HG02798 (cell line): ENCODE data around the gene ARMC10.
"Not testable (repeated sequence)": the region's sequence is repeated elsewhere in the genome, so short reads cannot be mapped to it uniquely, and the experiment has no call there.

Experiments
- ATAC-seq: cut with Tn5 transposase; IDR thresholded peaks from one replicate; pipeline ENCODE4 v1.9.1; 2021; ENCODE audit warnings: mild to moderate bottlenecking; ENCODE audit not compliant: unreplicated experiment, poor library complexity

Gene ARMC10

DNA sequence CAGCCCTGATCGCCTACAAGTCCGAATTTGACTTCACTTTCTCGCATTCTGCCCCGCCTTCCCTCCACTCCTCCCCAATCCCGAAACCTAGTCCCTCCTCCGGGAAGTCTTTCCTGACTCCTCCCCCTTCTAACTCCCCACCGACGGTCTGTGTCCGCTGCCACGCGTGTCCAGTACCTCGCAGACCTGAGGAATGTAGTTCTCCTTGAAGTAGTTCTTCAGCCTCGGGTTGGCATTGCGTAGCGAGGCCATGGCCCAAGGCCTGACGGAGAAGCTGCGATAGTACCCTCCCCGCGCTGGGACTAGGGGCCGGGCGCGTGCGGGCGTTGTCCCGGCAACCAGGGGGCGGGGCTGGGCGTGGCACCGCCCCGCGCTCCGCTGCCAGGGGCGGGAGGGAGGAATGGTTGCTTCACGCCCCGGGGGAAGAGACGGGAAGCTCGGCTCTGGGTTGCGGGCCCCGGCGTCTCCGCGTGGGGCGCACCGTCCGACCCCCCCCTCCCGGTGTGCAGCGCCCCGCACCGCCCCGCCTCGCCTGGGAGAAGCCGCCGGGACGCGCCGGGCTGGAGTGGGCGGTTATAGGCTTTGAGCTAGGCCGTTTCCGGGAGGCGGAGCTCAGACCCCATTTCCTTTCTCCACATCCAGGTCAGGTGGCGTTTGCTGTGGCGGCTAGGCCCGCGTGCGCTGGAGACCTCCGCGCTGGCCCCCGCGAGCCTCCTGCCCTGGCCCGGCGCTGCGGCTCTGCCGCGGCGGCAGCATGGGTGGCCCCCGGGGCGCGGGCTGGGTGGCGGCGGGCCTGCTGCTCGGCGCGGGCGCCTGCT is at the start of gene ARMC10, which contains the start of gene FBXL13:
TSS of gene ARMC10 (plus strand) at position 622 of the 818 bp plus-strand sequence. CDS start at position 755, 133 bp downstream.
TSS of gene FBXL13 (minus strand) at position 278 of the 818 bp plus-strand sequence.
- peak; percentile 95 for ATAC-seq

DNA sequence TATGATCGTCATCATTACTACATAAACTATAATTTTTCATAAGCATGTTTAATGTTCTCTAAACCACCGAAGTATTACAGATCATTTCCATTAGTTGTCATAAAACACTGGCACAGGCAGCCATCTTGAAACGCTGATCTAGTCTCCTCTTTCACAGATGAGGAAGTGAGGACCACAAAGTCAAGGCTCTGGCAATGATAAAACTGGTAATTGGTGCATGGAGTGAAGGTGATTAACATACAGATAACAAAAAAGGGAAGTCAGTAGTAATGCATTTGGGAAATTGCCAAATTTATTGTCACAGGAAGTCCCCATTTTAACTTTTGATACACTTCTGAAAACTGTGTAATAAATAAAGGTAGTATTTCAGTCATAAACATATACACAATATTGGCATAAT is 49.6 kb upstream of the ARMC10 start:
- ATAC-seq, result no peak

DNA sequence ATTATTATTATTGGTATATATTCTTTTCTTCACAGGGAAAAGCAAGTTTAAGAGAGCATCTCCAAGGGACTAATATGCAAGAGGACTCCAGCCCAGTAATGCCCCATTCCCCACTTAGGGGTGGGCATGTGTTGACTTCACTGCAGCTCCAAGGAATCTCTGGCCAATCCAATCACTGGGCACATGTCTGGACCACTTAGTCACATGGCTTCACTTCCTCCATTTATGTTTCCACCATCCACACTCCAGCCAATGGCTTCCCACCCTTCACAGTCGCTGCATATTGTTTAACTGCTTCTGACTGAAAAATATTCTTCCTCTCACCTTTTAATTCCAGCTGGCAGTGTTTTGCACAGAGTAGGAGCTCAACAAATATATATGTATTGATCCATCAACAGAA is 43.9 kb upstream of the ARMC10 start:
- no peak for ATAC-seq

DNA sequence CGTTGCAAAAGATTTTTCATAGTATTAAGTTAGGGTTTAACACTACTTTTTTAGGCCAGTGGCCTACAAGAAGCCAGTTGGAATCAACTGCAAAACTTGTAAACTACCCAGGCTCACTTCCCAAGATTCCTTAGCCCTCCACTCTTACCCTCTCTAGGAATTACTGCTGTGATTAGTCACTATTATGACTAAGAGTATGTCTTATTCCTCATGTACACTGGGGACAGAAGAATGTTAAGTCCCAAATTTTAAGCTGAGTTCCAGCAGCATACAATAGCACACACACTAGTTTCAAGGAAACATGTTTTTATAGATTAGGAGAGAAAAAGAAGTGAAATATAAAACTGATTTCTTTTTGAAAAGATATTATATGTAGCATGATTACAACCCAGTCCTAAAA is 43.2 kb upstream of the ARMC10 start:
- no peak for ATAC-seq

DNA sequence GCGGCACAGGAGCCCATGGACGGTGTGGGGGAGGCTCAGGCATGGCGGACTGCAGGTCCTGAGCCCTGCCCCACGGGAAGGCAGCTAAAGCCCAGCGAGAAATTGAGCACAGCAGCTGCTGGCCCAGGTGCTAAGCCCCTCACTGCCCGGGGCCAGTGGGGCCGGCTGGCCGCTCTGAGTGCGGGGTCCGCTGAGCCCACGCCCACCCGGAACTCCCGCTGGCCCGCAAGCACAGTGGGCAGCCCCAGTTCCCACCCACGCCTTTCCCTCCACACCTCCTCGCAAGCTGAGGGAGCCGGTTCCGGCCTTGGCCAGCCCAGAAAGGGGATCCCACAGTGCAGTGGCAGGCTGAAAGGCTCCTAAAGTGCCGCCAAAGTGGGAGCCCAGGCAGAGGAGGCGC is 40.6 kb upstream of the ARMC10 start:
- not testable (repeated sequence) for ATAC-seq

DNA sequence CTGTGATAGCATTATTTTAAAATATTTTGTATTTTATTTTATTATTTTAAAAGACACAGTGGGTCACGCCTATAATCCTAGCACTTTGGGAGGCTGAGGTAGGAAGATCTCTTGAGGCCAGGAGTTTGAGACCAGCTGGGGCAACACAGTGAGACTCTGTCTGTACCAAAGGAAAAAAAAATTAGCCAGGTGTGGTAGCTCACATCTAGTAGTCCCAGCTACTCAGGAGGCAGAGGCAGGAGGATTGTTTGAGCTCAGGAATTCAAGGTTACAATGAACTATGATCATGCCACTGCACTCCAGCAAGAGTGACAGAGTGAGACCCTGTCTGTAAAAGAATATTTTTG is 37.5 kb upstream of the ARMC10 start:
- ATAC-seq, result no peak

DNA sequence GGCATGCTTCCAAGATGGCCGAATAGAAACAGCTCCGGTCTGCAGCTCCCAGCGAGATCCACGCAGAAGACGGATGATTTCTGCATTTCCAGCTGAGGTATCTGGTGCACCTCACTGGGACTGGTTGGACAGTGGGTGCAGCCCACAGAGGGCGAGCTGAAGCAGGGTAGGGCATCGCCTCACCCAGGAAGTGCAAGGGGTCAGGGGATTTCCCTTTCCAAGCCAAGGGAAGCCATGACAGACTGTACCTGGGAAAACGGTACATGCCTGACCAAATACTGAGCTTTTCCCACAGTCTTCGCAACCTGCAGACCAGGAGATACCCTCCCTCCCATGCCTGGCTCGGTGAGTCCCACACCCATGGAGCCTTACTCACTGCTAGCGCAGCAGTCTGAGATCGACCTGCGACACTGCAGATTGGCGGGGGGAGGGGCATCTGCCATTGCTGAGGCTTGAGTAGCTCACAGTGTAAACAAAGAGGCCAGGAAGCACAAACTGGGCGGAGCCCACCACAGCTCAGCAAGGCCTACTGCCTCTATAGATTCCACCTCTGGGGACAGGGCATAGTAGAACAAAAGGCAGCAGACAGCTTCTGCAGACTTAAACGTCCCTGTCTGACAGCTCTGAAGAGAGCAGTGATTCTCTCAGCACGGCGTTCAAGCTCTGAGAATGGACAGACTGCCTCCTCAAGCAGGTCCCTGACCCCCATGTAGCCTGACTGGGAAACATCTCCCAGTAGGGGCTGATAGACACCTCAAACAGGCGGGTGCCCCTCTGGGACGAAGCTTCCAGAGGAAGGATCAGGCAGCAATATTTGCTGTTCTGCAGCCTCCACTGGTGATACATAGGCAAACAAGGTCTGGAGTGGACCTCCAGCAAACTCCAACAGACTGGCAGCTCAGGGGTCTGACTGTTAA is 36.9 kb upstream of the ARMC10 start:
- ATAC-seq, result not testable (repeated sequence)

DNA sequence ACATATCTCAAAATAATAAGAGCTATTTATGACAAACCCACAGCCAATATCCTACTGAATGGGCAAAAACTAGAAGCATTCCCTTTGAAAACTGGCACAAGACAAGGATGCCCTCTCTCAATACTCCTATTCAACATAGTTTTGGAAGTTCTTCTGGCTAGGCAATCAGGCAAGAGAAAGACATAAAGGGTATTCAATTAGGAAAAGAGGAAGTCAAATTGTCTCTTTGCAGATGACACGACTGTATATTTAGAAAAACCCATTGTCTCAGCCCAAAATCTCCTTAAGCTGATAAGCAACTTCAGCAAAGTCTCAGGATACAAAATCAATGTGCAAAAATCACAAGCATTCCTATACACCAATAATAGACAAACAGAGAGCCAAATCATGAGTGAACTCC is 33.1 kb upstream of the ARMC10 start:
- ATAC-seq, result not testable (repeated sequence)

DNA sequence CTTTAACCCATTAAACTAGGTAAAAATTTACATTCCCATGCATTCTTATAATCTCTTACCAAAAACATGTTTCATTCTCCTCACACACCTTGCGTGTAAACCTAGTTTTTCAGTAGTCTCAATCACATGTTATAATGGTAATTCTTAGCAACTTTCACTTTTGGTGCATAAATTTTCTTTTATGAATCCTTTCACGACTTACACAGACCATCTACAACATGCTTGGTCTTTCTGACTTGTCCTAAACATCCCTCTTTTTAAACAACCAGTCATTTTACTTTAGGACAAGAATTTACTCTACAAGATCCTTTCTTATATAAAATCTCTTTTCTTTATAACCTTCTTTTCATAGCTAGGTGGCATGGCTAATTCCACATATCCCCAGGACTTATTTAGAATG is 26.1 kb upstream of the ARMC10 start:
- ATAC-seq, result no peak

DNA sequence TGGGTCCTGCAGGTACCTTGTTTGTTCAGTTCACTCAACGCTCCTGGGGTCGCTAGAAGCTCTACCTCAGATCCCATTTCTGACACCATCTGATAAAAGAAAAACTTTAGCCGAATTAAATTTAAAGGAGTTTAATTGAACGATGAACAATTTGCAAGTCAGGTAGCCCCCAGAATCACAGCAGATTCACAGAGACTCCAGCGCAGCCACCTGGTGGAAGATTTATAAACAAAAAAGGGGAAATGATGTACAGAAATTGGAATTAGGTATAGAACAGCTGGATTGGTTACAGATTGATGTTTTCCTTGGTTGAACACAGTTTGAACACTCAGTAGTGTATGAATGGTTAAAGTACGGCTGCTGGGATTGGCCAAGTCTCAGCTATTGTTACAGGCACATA is 23.4 kb upstream of the ARMC10 start:
- ATAC-seq, result no peak

DNA sequence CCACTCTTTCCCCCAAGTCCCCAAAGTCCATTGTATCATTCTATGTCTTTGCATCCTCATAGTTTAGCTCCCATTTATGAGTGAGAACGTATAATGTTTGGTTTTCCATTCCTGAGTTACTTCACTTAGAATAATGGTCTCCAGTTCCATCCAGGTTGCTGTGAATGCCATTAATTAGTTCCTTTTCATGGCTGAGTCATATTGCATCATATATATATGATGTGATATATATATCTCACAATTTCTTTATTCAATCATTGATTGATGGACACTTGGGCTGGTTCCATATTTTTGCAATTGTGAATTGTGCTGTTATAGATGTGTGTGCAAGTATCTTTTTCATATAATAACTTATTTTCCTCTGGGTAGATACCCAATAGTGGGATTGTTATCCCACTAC is 18.9 kb upstream of the ARMC10 start:
- not testable (repeated sequence) for ATAC-seq

DNA sequence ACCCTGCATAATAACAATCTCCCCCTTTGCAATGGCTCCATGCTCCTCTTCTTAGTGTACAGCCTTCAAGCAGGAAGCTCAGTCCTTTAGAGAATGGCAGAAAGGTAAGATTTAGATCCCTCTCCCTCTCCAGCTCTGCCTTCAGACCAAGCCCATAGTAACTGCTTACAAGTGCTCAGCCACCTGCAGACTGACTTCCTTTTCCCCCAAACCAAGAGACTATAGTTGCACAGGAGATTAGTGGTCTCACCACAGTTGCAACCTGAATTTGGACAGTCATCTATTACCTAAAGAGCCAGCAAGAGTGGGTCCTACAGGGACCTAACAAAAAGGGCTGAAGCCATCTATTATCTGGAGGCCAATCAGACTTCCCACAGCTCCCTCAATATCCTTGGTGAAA is 16.8 kb upstream of the ARMC10 start:
- ATAC-seq, result no peak

DNA sequence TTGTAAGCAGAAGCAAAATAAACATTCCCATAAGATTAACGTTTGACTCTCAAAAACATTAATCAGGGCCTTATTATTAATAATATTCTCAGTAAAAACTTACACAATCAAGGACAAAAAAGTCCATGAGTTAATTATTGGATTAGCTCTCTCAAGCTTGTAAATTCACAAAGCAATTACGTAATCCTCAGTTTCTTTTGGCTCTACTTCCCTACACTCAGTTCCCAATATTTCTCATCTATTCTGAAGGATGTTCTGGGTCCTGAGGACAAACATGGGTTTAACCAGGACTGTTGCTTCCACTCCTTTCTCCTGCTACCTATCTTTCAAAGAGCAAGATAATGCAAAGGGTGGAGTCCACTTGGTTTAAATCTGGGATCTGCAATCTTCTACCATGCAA is 15.5 kb upstream of the ARMC10 start:
- ATAC-seq, result no peak

DNA sequence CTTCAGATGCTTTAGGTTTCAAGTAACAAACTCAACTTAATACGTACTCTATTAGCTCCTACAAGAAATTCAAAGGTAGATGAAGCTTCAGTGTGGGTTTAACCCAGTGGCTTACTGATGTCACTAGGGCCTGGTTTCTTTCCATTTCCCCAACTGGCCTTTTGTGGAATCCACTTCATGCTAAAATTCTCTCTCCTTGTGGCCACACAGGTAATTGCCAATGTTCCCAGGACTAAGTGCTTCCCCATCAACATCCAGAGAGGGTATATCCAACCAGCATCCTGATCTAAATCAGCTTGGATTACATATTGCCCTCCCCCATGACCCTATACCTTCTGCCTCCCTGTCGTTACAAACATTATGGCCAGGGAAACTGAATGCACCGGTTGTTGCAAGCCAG is 11.0 kb upstream of the ARMC10 start:
- no peak for ATAC-seq

DNA sequence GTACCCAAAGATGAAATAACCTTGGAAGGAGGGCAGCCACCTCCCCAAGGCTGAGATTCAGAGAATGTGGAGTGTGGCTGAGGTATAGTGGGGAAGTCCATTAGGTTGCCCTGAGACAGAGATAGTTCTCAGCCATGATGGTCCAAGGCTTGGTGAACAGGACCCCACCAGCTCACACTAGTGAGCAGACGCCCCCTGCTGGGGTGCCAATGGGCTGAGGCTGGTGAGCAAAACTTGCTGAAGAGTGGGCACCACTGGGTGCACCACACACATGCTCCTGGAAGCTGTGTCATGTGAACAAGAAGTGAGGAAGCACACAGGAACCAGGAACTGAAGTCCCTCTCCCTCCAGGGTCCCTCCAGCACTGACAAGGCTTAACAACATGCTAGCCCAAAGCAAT is 9.3 kb upstream of the ARMC10 start:
- peak; percentile 75 for ATAC-seq

DNA sequence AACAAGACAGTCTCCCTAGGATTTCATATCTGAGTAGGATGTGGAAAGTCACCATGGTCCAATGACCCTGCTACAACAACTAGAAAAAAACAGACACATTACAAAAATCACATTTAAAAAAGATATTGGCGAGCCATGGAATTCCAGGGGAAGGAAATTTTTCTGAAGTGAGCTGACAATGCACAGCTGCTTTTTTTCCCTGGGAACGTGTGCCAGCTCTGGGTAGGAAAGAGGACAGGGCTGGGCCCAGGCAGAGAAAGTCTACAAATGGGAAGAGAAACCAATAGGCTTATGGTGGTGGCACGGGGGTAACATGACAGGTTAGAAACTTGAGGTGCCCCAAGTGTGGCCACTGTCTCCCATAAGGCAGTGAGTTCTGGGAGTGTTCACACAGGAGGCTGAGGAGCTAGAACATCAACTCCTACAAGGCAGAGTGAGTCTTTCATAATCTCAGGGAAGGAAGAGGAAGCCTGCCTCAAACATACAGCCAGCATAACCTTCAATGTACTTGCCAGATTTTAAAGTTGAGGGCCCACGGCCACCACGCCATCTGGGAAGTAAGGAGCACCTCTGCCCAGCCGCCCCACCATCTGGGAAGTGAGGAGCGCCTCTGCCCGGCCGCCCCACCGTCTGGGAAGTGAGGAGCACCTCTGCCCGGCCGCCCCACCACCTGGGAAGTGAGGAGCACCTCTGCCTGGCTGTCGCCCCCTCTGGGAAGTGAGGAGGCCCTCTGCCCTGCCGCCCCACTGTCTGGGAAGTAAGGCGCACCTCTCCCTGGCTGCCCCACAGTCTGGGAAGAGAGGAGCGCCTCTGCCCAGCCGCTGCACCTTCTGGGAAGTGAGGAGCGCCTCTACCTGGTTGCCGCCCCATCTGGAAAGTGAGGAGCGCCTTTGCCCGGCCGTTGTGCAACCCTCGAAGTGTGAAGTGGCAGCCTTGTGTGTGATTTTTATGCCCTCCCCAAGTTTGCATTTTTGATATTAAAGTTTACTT is 6.2 kb upstream of the ARMC10 start:
- ATAC-seq, result no peak

DNA sequence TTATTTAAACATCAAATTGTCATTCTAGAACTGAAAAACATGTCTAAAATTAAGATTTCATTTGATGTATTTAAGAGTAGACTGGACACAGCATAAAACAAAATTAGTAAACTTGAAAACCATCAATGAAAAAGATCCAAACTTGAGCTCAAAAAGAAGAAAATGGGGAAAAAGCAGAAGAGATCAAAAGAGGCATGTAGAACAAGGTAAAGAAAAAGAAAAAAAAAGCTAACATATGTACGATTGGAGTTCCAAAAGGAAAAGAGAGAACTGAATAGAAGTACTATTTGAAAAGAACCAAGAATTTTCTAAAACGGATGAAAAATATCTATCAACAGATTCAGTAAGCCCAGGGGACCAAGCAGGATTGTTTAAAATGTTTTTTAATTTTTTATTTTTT is 3.9 kb upstream of the ARMC10 start:
- ATAC-seq, result no peak

DNA sequence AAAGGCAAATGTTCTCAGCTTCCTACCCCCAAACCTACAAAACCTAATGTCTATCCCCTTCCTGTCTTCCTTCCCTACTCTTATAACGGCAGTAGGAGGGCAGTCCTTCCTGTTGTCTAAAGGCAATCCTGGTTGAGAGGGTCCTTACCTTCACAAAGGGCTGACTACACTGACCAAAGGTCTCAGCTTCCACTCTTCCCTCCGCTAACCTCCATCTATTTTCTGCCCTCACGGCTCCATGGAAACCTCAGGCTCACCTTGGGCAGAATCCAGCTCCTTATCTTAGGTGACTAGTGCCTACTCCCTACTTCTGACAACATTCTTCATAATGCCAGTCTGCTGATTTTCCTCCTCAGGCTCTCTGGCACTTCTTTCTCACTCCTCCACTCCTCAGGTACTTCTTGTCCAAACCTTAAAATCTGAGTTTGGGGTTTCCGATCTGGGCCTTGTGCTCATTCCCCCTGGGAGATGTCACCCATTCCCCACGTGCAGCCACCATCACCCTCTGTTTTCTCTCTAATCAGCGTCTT is 886 bp upstream of the ARMC10 start:
- no peak for ATAC-seq

DNA sequence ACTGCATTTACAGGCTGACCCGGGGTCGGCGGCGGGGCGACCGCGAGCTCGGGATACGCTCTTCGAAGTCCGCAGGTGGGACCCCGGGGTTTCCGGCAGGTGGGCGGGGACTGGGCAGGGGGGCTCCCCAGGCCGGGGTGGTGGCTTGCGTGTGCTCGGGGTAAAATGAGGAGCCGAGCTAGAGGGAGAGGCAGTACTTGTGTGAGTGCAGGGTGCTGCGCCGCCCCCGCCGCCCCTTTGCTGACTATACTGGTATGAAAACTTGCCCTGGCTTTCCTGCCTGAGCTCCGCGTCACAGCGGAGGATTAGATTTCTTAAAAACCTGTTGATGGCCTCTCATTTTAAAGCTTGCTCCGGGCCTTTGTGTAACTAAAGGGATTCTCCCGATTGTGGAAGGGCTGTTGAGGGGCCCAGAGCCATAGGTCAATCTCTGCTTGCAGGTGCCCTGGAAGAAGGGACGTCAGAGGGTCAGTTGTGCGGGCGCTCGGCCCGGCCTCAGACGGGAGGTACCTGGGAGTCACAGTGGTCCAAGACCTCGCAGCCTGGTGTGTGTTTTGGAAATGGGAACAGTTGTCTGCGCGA is 488 bp downstream of the ARMC10 start:
- ATAC-seq, result peak; percentile 48

DNA sequence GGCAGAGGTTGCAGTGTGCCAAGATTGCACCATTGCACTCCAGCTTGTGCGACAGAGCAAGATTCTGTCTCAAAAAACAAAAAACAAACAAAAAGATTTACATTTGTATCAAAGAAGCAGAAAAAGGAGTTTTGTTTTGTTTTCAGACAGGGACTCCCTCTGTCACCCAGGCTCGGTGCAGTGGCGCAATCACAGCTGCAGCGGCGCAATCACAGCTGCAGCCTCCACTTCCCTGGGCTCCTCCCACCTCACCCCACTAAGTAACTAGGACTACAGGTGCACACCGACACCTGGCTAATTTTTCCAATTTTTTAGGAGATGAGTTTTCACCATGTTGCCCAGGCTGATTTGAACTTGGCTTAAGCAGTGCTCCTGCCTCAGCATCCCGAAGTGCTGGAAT is 1.8 kb downstream of the ARMC10 start:
- no peak for ATAC-seq
